ENCODE results near the gene HIF1AN.

HIF1AN gene

DNA sequence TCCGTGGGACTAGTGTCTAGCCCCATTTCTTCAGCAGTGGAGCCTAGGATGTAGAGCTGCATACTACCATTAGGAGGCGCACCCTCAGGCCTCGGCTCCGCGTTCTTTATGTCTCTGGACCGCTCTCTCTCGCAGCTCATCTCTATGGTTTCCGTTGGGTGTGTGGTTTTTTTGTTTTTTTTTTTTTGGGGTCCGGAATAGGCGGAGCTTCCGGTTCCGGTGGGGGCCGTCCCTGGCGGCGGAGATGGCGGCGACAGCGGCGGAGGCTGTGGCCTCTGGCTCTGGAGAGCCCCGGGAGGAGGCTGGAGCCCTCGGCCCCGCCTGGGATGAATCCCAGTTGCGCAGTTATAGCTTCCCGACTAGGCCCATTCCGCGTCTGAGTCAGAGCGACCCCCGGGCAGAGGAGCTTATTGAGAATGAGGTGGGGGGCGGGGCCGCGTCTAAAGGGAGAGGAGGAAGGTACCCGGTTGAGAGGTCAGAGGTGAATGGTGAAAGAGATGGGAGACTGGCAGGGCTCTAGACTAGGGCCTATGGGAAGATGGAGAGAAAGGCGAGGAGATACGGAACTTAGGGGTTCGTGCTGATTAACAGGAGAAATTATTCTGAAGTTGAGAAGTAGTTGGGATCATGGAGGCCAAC is at the start of gene HIF1AN:
TSS of gene HIF1AN (plus strand) at position 229 of the 639 bp plus-strand sequence. CDS start at position 245, 16 bp downstream.
- DNase-seq (ENCODE audit: low read depth in 3 of 3): peak; percentile 60 to 82 (median 75)

DNA sequence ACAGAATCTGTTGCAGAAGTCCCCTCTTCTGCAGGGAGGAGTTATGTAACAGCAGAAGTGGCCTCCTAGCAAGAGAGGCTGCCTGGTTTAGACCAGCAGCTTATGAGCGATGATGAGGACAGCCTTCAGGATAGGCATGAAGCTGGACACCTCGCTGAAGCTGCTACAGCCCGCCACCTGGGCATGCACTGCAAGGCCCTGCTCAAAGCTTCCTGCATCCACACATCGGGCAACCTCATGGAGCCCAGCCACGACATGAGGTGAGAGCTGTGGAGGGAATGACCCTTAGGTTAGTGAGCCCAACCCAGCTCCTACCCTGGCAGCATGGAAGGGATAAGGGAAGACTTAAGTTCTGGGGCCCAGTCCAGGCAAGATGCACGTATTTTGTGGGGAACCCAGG is 48.2 kb upstream of the HIF1AN start:
- DNase-seq (ENCODE audit: low read depth in 3 of 3): no peak

DNA sequence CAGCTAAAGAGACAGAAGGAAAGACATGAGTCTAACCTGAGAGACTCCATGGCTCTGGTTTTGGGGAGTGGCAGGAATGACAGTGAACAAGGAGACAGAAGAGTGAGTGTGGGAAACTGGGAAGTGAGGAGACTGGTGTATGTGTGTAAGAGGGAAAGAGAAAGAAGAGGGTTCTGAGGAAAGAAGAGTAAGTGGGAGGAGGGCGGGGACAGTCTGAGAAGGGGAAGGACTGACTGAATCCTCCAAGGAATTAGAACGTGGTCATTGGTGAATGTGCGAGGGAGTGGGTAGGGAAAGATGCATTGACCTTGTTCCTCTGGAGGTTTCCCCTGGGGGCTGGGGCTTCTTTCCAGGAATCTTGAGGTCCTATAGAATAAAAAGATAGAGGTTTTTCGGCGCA is 46.3 kb upstream of the HIF1AN start:
- DNase-seq (ENCODE audit: low read depth in 3 of 3): no peak

DNA sequence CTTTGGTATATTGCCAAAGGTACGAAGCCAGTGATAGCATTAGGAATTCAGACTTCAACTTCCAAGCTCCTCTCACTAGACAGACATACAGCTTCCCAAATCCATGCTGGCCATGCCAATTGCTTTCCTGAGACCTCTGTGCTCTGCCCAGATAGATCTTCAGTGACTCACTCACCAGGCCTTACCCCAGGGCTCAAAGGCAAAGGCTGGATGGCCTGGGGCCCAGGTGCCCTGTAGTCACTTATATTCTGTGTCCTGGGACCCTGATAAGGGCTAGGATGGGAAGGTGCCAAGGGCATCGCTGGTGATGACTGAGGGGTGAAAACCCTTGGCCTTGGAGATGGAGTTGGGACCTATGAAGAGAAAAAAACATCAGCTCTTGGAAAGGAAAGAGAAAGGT is 45.2 kb upstream of the HIF1AN start:
- DNase-seq (ENCODE audit: low read depth in 3 of 3): no peak

DNA sequence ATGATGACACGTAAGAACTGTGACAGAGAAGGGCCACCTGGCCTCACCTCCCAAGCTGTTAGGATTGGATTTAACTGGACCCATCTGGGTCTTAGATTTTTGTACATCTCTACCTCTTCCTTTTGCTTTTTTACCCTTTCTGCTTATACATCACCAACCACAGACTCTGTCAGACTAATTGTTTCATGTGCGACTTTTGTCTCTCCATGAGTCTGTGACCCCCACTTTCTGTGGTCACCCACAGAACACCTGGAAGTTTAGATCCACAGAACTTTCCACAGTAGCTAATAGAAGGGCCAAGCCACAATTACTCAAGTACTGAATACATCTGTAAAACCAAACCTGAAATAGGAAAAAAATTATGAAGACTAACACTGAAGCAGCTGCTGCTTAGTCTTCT is 39.2 kb upstream of the HIF1AN start:
- no peak for DNase-seq (ENCODE audit: low read depth in 3 of 3)

DNA sequence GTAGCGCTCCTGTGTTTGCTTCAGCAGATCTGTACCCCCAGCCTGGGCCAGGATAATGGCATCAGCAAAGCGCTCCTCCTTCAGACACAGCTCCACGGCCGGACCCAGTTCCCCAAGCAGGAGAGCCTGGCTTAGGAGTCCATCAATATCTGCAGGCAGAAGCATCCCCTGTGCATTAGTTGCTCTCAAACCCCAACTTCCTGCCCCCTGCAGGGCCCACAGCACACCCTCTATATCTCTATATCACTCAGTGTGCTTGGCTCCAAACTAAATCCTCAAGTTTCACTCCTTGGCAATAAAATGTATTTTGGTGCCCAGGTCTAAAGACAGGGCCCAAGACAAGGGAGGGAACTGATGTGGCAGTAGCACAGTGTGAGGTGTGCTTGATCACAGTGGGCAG is 37.7 kb upstream of the HIF1AN start:
- no peak for DNase-seq (ENCODE audit: low read depth in 3 of 3)

DNA sequence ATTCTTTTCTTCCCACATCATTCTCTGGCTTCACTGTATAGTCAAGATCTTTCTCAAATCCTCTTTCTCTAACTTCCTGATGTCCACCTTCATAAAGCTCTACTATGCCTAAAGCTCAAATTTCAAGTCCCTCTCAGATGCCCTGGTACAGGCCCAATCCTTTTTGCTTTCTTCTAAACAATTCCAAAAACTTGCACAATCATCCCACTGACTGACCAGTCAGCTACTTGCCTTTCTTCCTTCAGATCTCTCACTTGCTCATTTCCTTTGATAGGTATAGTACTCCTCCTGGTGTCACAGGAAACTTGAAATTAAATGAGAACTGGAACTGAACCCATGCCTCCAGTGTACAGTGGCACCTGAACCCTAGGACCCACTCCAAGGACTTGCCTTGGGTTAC is 34.3 kb upstream of the HIF1AN start:
- no peak for DNase-seq (ENCODE audit: low read depth in 3 of 3)

DNA sequence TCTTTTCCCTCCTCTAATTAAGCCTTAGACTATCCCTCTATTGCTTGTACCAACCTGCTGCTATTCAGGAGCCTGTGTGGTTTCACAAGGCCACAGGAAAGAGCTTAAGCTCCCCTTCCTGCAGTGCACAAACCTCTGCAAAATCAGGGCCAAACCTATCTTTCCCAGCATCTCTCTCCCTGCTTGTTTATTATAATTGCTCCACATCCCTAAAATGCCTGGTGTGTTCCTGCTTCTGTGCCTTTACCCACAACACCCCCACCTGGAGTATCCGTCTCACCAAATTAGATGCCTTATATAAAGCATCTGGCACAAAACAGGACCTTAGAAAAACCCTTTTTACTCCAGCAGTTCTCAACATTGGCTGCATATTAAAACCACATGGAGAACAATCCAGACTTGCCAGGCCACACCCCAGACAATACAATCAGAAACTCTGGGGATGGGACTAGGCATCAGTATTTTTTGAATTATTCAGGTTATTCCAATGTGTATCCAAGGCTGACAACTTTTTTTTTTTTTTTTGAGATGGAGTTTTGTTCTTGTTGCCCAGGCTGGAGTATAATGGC is 32.7 kb upstream of the HIF1AN start:
- no peak for DNase-seq (ENCODE audit: low read depth in 3 of 3)

DNA sequence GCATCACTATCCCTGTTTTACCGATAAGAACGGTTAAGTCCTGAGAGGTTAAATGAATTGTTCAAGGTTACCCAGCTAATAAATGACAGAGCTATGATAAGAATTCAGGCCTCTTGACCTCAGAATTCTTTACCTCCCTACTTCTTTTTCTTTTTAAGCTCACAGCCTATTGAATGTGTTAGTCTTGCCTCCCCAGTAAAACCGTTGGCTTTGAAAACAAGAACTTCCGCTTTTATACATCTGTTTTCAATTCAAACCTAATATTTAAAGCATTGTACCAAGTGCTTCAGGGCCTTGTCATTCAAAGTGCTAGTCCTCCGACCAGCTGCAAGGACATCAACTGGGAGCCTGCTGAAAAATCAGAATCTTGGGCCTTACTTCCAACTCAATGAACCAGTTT is 31.6 kb upstream of the HIF1AN start:
- DNase-seq (ENCODE audit: low read depth in 3 of 3): no peak

DNA sequence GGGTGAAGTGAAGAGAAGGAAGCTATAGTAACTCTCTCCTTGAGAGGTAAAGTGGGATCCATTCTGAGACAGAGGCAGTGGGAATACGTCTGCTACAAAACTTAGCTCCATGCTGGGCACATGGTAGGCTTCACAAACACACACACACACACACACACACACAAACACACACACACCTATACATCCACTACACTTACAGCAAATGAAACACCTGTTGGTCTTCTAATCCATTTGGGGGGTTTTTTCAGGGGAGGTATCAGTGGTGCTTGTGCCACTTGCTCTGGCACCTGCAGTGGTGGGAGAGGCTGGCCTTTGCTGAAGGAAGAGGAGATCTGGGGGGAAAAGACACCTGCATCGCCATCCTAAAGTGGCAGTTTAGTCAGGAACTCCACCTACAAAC is 30.6 kb upstream of the HIF1AN start:
- DNase-seq (ENCODE audit: low read depth in 3 of 3): no peak

DNA sequence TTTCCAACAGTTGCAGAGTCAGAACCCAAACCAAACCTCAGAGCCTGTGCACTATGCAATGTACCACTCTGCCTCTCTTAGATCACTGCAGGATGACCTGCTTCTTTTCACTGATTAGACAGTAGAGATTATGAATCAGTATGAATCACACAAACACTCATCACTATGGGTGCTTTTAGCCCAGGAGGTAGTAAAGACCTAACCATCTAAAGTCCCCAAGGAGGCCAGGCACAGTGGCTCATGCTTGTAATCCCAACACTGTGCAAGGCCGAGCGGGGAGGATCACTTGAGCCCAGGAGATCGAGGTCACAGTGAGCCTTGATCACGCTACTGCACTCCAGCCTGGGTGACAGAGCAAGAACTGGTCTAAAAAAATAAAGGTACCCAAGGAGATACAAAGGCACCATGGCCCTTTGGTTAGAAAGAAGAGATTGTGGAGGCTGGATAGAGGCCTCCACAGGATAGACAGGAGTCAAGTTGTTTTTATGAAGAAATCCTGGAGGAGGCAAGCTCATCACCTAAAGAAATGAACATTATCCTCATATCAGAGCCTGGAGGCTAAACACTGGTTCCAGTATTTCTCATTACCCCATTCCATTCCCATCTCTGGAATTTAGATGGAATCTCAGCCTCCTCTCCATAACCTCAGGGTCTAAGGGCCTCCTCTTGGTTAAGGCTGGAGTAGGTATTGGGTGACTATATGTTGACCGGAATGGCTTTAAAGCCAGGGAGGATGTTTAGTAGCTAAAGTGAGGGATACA is 29.0 kb upstream of the HIF1AN start:
- DNase-seq (ENCODE audit: low read depth in 3 of 3): no peak

DNA sequence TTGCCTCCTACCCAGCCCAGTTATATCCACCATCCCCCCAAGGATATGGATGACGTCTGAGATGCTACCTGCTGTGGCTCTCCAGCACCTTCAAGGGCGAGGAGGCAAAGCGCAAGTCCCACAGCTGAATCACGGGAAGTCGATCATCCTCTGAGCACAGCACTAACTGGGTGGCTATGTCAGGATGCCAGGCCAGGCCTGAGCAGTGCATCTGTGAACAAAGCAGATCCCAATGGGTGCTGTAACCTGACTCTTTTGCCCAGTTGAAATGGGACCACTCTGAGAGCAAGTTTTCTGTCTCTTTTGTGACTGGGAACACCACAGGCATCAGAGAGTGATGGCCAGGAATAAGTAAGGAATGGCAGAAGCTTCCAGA is 28.4 kb upstream of the HIF1AN start:
- DNase-seq (ENCODE audit: low read depth in 3 of 3): no peak

DNA sequence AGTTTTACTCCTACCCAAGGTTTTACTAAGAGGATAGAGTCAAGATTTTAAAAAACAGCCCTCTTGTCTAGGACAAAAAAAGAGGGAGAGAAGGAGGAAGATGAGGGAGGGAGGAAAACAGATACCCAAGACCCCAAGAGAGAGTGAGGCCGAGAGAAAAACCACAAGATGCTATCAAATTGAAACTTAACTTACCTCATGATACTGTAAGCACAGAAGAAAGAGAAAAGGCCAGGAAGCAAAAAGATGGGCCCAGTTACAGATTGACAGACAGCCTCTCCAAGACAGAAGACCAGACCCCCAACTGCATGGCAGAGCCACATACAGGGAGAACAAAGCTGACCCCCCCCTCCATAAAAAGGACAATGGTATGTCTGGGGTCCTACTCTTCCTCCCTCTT is 27.5 kb upstream of the HIF1AN start:
- no peak for DNase-seq (ENCODE audit: low read depth in 3 of 3)

DNA sequence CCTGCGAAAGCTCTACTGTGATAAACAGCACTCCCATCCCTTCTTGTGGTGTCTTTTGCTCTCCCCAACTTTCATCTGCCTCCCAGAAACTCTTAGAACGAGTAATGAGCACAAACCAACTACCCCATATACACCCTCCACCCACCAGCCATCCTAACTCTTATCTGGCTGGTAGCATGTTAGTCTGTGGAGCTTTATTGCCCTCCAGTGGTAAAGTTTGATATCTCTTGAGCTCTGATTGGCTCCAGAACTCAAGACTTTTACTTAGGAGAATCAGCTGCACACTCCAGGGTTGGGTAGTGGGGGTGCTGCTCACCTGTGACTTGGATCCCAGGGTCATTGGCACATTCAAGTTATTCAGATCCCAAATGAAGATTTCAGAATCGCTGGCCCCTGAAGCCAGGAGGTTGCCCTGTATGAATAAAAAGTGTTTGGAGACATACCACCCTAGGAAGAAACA is 27.0 kb upstream of the HIF1AN start:
- no peak for DNase-seq (ENCODE audit: low read depth in 3 of 3)

DNA sequence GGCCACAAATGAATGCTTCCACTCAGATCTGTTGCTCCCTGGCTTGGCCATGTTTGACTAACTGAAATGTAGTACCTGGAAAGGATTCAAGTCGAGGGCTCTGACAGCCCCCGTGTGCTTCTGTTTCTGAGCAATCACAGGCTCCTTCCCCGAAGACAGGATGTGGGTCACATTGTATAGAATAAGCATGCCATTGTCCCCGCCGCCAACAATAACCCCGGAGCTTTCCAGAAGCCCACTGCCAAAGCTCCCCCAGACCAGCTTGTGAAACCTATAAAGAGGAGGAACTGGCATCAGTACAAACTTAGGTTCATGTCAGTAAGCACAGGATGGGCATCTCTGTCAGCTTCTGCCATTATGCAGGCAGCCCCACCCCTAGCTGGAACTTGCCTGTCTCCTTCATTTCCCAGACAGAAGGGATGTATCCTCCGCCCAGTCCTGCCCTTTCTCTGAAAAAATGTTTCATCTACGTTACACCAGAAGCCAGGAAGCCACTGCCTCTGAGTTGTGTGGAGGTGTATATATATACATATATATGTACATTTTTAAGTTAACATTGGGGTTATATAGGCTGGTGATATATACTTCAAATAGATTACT is 26.4 kb upstream of the HIF1AN start:
- peak; percentile 14 to 46 (median 35) for DNase-seq (ENCODE audit: low read depth in 3 of 3)

DNA sequence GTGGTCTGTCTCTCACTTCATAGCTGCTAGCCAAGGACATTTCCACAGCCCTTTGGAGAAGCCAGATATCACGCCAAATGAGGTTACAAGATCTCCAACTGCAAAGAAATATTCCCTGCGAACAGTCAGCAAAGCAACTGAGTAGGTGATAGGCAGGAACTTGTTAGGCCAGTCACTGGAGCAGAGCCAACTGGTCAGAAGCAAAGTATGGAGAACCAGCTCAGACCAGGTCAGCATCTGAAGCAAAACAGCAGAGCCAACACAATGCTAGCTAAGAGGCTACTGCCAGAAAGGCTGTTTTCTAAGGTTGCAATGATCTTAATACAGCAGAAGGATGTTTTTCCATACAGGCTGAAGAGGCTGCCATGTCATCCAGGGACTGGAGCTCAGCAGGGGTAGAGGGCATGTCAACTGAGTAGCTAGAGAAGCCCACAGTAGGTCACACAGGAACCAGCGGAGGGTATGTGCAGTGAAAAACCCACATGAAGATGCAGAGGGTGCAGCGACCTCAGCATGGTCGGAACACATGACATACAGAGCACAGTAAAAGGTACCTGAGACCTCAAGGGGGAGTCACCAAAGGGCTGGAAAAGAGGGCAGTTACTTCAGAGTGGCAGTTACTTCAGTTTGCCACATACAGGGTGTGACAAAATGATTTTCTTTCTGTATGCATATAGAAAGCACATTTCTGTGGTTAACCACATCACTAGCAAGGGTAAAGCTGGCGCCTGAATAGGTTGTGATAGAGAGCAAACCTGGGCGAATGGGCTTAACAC is 25.0 kb upstream of the HIF1AN start:
- peak; percentile 9 to 52 (median 28) for DNase-seq (ENCODE audit: low read depth in 3 of 3)

DNA sequence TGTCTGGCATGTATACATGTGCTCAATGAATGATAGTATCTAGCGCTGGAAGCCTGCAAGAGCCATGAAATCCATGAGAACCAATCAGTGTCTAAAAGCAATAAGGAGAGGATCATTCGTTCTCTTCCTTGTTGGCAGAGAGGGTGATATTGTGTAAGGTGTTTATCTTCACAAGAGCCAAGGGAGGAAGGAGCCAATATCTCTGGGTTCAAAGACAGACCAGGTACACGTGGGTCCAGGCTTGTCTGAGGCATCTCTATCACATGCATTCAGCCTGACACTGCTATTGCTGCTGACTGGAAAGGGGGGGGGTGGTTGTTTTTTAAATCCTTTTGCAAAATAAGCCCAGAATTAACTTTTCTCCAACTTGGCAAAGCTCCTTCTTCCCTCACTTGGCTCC is 20.1 kb upstream of the HIF1AN start:
- no peak for DNase-seq (ENCODE audit: low read depth in 3 of 3)

DNA sequence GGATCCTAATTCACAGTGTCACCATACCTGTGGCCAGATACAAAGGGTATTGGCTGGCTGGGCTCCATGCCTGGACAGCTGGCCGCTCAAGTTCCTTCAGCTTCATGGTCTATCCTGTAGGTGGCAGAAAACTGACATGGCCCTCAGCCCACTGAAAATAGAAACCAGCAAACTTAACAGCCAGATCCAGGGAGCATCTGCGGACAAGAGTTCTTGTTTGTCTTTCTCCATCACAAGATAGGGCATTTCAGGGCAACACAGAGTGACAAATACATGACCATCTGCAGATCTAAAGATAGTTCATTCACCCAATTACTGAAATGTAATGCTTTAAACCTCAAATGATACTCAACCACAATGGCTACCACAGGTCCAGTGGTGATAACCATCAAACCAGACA is 18.9 kb upstream of the HIF1AN start:
- no peak for DNase-seq (ENCODE audit: low read depth in 3 of 3)

DNA sequence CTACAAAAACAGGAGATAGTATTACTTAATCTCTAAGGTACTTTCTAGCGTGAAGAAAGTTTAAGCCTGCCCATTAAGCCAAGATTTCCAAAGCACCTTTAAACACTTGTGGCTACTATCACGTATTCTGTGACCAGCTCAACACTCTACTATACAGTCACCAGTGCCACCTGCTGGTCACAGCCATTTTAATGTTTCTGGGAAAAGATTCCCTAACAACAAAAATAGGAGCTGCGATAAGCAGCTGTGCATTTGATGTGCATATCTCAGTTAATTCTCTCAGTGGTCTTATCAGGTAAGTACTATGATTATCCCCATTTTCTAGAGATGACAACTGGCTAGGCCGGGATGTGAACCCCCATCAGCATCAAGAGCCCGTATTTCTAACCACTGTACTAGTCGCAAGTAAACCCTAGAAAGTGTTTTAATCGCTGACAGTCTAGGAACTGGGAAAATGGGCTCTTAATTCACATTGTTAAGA is 16.9 kb upstream of the HIF1AN start:
- peak in 1 of 3 experiments; percentile 41 for DNase-seq (ENCODE audit: low read depth in 3 of 3)

DNA sequence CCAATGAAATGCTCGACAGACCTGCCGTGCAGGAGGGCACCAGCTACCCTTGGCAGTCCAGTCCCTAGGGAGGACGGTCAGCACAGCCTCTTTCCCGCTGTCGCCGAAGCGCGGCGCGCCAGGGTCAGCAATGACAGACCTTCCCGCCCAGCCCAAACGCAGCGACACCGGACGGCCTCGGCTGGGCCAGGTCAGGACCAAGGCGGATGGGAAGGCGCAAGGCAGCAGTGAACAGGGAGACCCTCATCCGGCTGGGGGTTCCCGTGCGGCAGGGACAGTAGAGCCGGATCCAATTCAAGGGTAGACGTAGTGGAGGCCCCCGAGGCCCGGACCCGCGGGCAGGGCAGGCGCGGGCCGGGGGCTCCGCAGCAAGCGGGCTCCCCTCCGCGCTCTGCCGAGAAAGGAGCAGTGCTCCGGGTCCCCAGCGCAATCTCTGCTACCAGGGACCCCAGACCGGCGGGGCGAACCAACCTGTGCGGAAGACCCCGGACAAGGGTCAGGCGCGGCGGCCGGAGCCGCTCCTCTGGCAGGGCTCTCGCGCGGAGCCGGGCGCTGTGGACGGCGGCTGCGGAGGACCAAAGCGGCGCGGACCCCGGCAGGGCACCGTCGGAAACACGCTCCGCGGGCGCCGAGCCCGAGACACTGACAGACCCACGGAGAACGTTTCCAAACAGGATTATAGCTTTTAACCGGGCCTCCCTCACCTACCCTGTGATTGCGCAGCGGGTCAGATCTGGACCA is 16.3 kb upstream of the HIF1AN start, which contains the start of gene SEC31B:
TSS of gene SEC31B (minus strand) at position 551 of the 741 bp plus-strand sequence. CDS start 2,909 bp downstream, outside the sequence.
- DNase-seq (ENCODE audit: low read depth in 3 of 3): no peak

DNA sequence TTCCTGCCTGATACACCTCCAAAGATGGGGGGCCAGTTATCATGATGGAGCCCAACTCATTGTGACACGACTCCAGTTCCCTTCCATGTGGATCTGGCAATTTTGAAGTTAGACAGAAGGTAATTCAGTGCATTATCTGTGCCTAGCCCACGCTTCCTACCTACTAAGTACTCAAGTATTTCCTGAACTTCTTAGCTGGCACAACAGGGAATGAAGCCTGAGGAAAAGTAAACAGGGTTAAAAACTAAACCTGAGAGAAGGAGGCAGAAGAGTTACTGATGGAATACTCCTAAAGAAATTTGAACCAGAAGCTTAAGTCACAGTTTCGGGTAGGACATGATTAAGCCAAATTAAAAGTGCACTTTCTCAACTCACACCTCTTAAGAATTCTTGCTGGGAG is 14.9 kb upstream of the HIF1AN start:
- no peak for DNase-seq (ENCODE audit: low read depth in 3 of 3)
